T-helper 1 cell treated with Interleukin-12 subunit alpha and Interleukin-12 subunit beta and Interleukin-4 antibody, amounts not matched to agents 30 ng/mL and 1 ng/mL, for 36 hours (primary cell): ENCODE results near the gene EFL1. TPM values are rescaled to one million over a fixed set of nuclear protein-coding genes. Genes with fewer than 3 reads are reported as not detected.
"Not testable (repeated sequence)": the region's sequence is repeated elsewhere in the genome, so short reads cannot be mapped to it uniquely, and the experiment has no call there.

ENCODE experiments used
- intact Hi-C: fragments of 100-400 bp; cut with micrococcal nuclease; formaldehyde crosslinking; loops from one replicate; pipeline ENCODE4 v1.15.1; 2024
- total RNA-seq: library from RNA; stranded (reverse); gene quantifications from 2 replicates; pipeline ENCODE4 v1.2.3, GENCODE V29; 2022

The EFL1 gene
- total RNA-seq, 1 donor from 2014 or later: 25.9 TPM

GRCh38 chr15:82281276-82281675 lies 18.7 kb upstream of the EFL1 start:
- intact Hi-C loops: not testable (repeated sequence)

GRCh38 chr15:82275410-82275809 lies 12.9 kb upstream of the EFL1 start:
- intact Hi-C loops: no loop called here

GRCh38 chr15:82272154-82272553 lies 9.6 kb upstream of the EFL1 start:
- intact Hi-C loops: no loop called here

- intact Hi-C loops: loop anchor here (10.0 kb wide), 1 partner anchor 944 kb away; the partner anchor contains the start of gene STARD5
Observed at GRCh38 chr15:82268454-82268853, 5.9 kb upstream of the EFL1 start.

- intact Hi-C loops: loop anchor here (10.0 kb wide), 1 partner anchor 942 kb away; the partner anchor contains the start of gene STARD5
Observed at GRCh38 chr15:82267137-82267536, 4.6 kb upstream of the EFL1 start.

GRCh38 chr15:82263350-82263749 lies 816 bp upstream of the EFL1 start:
- intact Hi-C loops: loop anchor here (2.0 to 10.0 kb wide), 7 partner anchors 23 to 1275 kb away; partner anchors contain the start of genes MESD, RAMAC and STARD5

GRCh38 chr15:82261566-82262421 lies 740 bp downstream of the EFL1 start:
- intact Hi-C loops: loop anchor here (1.0 to 10.0 kb wide), 9 partner anchors 25 to 1273 kb away; partner anchors contain the start of genes MESD, MEX3B, RAMAC and RPS17

- intact Hi-C loops: not testable (repeated sequence)
Observed at GRCh38 chr15:82248261-82248660, 14.3 kb downstream of the EFL1 start.

- intact Hi-C loops: not testable (repeated sequence)
Observed at GRCh38 chr15:82245956-82246355, 16.6 kb downstream of the EFL1 start.

GRCh38 chr15:82243644-82244043 lies 18.9 kb downstream of the EFL1 start:
- intact Hi-C loops: not testable (repeated sequence)

GRCh38 chr15:82241836-82242499 lies 20.6 kb downstream of the EFL1 start:
- intact Hi-C loops: not testable (repeated sequence)

GRCh38 chr15:82239685-82240391 lies 22.7 kb downstream of the EFL1 start:
- intact Hi-C loops: loop anchor here (10.0 kb wide), 1 partner anchor 1865 kb away; no protein-coding TSS in a partner anchor

- intact Hi-C loops: loop anchor here (10.0 kb wide), 1 partner anchor 1867 kb away; no protein-coding TSS in a partner anchor
Observed at GRCh38 chr15:82237944-82238534, 24.5 kb downstream of the EFL1 start.

GRCh38 chr15:82231842-82232241 lies 30.7 kb downstream of the EFL1 start:
- intact Hi-C loops: loop anchor here (10.0 kb wide), 1 partner anchor 1873 kb away; no protein-coding TSS in a partner anchor

GRCh38 chr15:82231233-82231632 lies 31.3 kb downstream of the EFL1 start:
- intact Hi-C loops: loop anchor here (10.0 kb wide), 1 partner anchor 1874 kb away; no protein-coding TSS in a partner anchor

- intact Hi-C loops: no loop called here
Observed at GRCh38 chr15:82228750-82229149, 33.8 kb downstream of the EFL1 start.

GRCh38 chr15:82221535-82221934 lies 41.0 kb downstream of the EFL1 start:
- intact Hi-C loops: not testable (repeated sequence)

- intact Hi-C loops: not testable (repeated sequence)
Observed at GRCh38 chr15:82216092-82216491, 46.4 kb downstream of the EFL1 start.

- intact Hi-C loops: not testable (repeated sequence)
Observed at GRCh38 chr15:82212201-82212600, 50.3 kb downstream of the EFL1 start.

GRCh38 chr15:82210066-82210597 lies 52.4 kb downstream of the EFL1 start:
- intact Hi-C loops: not testable (repeated sequence)
